Activated CD8-positive, alpha-beta T cell treated with anti-CD3 and anti-CD28 coated beads for 36 hours (primary cell): ENCODE measurements around the gene ARHGAP30. TPM values are rescaled to one million over a fixed set of nuclear protein-coding genes. Genes with fewer than 3 reads are reported as not detected.
A peak's percentile ranks its signal among the peaks of the same experiment; 100 is the strongest.

Experiments
- ATAC-seq: fragments of 200-7000 bp; cut with Tn5 transposase; one replicate; pipeline ENCODE4 v1.10.0; 2021; ENCODE audit warnings: mild to moderate bottlenecking, moderate library complexity
- CTCF ChIA-PET: fragments of 350-600 bp; sonication (Branson Sonifier 250); formaldehyde crosslinking; loops from one replicate; lab custom pipeline; 2021; ENCODE audit warnings: antibody characterized with exemption; lab: Charles Lee
- POLR2A ChIA-PET: fragments of 350-600 bp; sonication (Branson Sonifier 250); formaldehyde crosslinking; loops from one replicate; lab custom pipeline; 2021; ENCODE audit warnings: antibody characterized with exemption; lab: Charles Lee
- DNase-seq: peaks from one replicate; pipeline ENCODE4 v3.0.0-alpha.2; 2020
- H3K27ac Mint-ChIP-seq: one replicate; pipeline ENCODE4 v1.8.0; 2021; ENCODE audit warnings: mild to moderate bottlenecking, mixed read lengths
- H3K27me3 Mint-ChIP-seq: one replicate; pipeline ENCODE4 v1.8.0; 2021; ENCODE audit warnings: mixed read lengths
- H3K36me3 Mint-ChIP-seq: one replicate; pipeline ENCODE4 v1.8.0; 2021; ENCODE audit warnings: low read depth, mixed read lengths
- H3K4me1 Mint-ChIP-seq: one replicate; pipeline ENCODE4 v1.8.0; 2021; ENCODE audit warnings: low read depth, mixed read lengths
- H3K4me3 Mint-ChIP-seq: one replicate; pipeline ENCODE4 v1.8.0; 2021; ENCODE audit warnings: mild to moderate bottlenecking, moderate library complexity, mixed read lengths
- H3K9me3 Mint-ChIP-seq: one replicate; pipeline ENCODE4 v1.8.0; 2021; ENCODE audit warnings: mixed read lengths
- CTCF ChIP-seq: fragments of 200-600 bp; IDR thresholded peaks from one replicate; pipeline ENCODE4 v1.8.0; 2022; ENCODE audit warnings: antibody characterized with exemption, mild to moderate bottlenecking
- intact Hi-C: fragments of 100-400 bp; cut with micrococcal nuclease; formaldehyde crosslinking; loops from one replicate; pipeline ENCODE4 v1.10.0; 2022
- total RNA-seq, 2 experiments: library from RNA; stranded (reverse); gene quantifications; one replicate each; pipeline ENCODE4 v1.2.3, GENCODE V29; 2021

Gene ARHGAP30
- total RNA-seq, 2 experiments from 2014 or later, result 174 to 175 TPM

DNA sequence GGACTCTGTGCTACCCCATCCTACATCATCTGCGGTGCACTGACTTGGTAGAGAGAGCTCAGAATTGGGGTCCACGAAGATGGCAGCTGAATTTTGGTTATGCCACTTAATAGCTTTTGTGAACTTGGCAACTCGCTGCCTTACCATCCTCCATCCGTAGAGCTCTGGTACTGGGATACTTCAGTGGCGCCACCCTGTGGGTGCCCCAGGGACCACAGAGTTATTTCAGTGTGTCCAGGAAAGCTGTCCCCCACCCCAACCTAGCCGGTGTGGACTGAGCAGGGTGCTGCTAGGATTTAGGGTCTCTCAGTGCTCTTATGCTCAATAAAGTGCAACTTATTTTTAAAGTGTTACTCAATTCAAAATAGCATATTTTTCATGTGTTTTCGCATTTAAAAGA, 14.9 kb downstream of the ARHGAP30 start:
- no peak for TF ChIP-seq CTCF
- Mint-ChIP-seq H3K4me3 (no peak overlapping the region), H3K9me3 (no peaks in the 10 kb centered on the region), H3K27ac (no peak overlapping the region), H3K27me3 (no peaks in the 10 kb centered on the region), H3K36me3 (peaks cover 54% of the 10 kb centered on the region), H3K4me1 (peaks cover 25% of the 10 kb centered on the region)
- ChIA-PET POLR2A (interaction anchor here (1.7 to 2.1 kb wide), 3 partner anchors 8 to 16 kb away, joined by 6 to 9 read pairs (median 7); partner anchors contain the start of genes TSTD1 and USF1), CTCF (interaction anchor here (1.0 to 1.9 kb wide), 5 partner anchors 10 to 42 kb away, joined by 3 to 10 read pairs (median 4); no protein-coding TSS in a partner anchor)
- ATAC-seq (no peak), DNase-seq (no peak)
- intact Hi-C loops, result no loop called here

- DNase-seq (no peak), ATAC-seq (no peak)
- Mint-ChIP-seq H3K4me1 (peaks cover 19% of the 10 kb centered on the region), H3K27me3 (no peaks in the 10 kb centered on the region), H3K36me3 (peaks cover 54% of the 10 kb centered on the region), H3K27ac (peak overlapping the region; percentile 42), H3K9me3 (no peaks in the 10 kb centered on the region), H3K4me3 (no peak overlapping the region)
- TF ChIP-seq CTCF, result no peak
- POLR2A ChIA-PET, result interaction anchor here (1.7 to 2.1 kb wide), 3 partner anchors 8 to 15 kb away, joined by 6 to 9 read pairs (median 7); partner anchors contain the start of genes TSTD1 and USF1
- CTCF ChIA-PET, result interaction anchor here (1.0 to 1.9 kb wide), 5 partner anchors 11 to 43 kb away, joined by 3 to 10 read pairs (median 4); no protein-coding TSS in a partner anchor
- intact Hi-C loops, result no loop called here
These were observed 15.5 kb downstream of the ARHGAP30 start for GRCh38 chr1:161054232-161054631.

DNA sequence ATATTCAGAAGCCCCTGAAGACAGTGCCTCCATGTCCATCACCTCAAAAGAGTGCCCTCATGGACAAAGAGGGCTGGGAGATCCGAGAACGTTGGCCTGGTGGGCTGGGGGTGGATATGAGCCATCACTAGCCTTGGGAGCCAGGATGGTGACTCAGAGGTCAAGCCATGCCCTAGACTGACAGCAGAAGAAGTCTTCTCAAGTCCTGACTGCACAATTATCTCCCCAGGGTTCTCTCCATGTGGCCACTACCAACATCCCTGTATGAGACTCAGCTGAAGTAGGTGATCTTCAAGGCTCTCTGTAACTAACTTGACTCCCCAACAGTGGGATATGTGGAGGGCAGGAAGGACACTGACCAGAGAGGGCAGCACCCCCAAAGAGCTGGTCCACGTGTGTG, 16.8 kb downstream of the ARHGAP30 start:
- Mint-ChIP-seq H3K4me1 (peaks cover 18% of the 10 kb centered on the region), H3K27me3 (no peaks in the 10 kb centered on the region), H3K27ac (peak overlapping the region; percentile 46), H3K4me3 (no peak overlapping the region), H3K9me3 (no peaks in the 10 kb centered on the region), H3K36me3 (peaks cover 62% of the 10 kb centered on the region)
- TF ChIP-seq CTCF, result no peak
- CTCF ChIA-PET, result no interaction called here
- intact Hi-C loops, result no loop called here
- no peak for ATAC-seq
- POLR2A ChIA-PET, result no interaction called here
- DNase-seq, result no peak

GRCh38 chr1:161051219-161051618, 18.5 kb downstream of the ARHGAP30 start:
- Mint-ChIP-seq H3K27me3 (no peaks in the 10 kb centered on the region), H3K9me3 (no peaks in the 10 kb centered on the region), H3K27ac (no peak overlapping the region), H3K4me1 (peaks cover 20% of the 10 kb centered on the region), H3K36me3 (peaks cover 62% of the 10 kb centered on the region), H3K4me3 (no peak overlapping the region)
- DNase-seq, result no peak
- intact Hi-C loops, result no loop called here
- ChIA-PET POLR2A (interaction anchor here (0.9 to 1.8 kb wide), 3 partner anchors 9 to 12 kb away, joined by 3 to 7 read pairs (median 4); partner anchors contain the start of gene TSTD1), CTCF (interaction anchor here (0.6 to 1.0 kb wide), 3 partner anchors 9 to 46 kb away, joined by 3 to 7 read pairs (median 3); no protein-coding TSS in a partner anchor)
- no peak for ATAC-seq
- no peak for TF ChIP-seq CTCF

GRCh38 chr1:161048949-161049722, 20.6 kb downstream of the ARHGAP30 start:
- intact Hi-C loops, result no loop called here
- TF ChIP-seq CTCF, result no peak
- ChIA-PET CTCF (no interaction called here), POLR2A (interaction anchor here (1.1 to 4.8 kb wide), 3 partner anchors 9 to 69 kb away, joined by 3 to 32 read pairs (median 3); partner anchors contain the start of genes NIT1 and PFDN2)
- peaks cover 64% of the 10 kb centered on the region for H3K36me3 Mint-ChIP-seq
- H3K27me3 Mint-ChIP-seq, result no peaks in the 10 kb centered on the region
- no peak overlapping the region for H3K4me3 Mint-ChIP-seq
- no peak for ATAC-seq
- H3K4me1 Mint-ChIP-seq, result peaks cover 22% of the 10 kb centered on the region
- DNase-seq, result no peak
- H3K9me3 Mint-ChIP-seq, result no peaks in the 10 kb centered on the region
- H3K27ac Mint-ChIP-seq, result peak overlapping the region; percentile 53
